H1 (cell line): ENCODE measurements around the gene RIC8A. TPM values are rescaled to one million over a fixed set of nuclear protein-coding genes. Genes with fewer than 3 reads are reported as not detected.

Experiments used
- BRCA1 ChIP-seq: IDR thresholded peaks from 2 replicates; pipeline ENCODE4 v1.6.1; 2012; ENCODE audit warnings: low read depth, low read length, improper control_type of control experiment
- CBX5 ChIP-seq: fragments of 300-800, 300-1000 bp; sonication (generic); IDR thresholded peaks from 2 replicates; pipeline ENCODE4 v1.7.1; 2016; ENCODE audit warnings: antibody characterized with exemption, low read length, low read depth
- E2F6 ChIP-seq: IDR thresholded peaks from 2 replicates; pipeline ENCODE4 v1.6.1; 2012; ENCODE audit warnings: inconsistent platforms
- EZH2 ChIP-seq: fragments of 200-600 bp; sonication (generic); IDR thresholded peaks from 2 replicates; pipeline ENCODE4 v1.7.1; 2012; ENCODE audit warnings: low read depth, mild to moderate bottlenecking, moderate library complexity, low read length, inconsistent platforms; ENCODE audit not compliant: severe bottlenecking
- GTF2F1 ChIP-seq: IDR thresholded peaks from 2 replicates; pipeline ENCODE4 v1.6.1; 2012; ENCODE audit warnings: low read depth, low read length, improper control_type of control experiment, borderline replicate concordance
- HDAC2 ChIP-seq, 2 experiments: fragments of 300-600 bp in 1 of 2; sonication (generic) in 1 of 2; IDR thresholded peaks; 2 replicates each; pipeline ENCODE4 v1.6.1; 2011 to 2012; ENCODE audit warnings: low read depth in 2 of 2, low read length in 2 of 2, mild to moderate bottlenecking in 2 of 2, moderate library complexity in 2 of 2, borderline replicate concordance in 1 of 2, inconsistent platforms in 1 of 2
- KDM1A ChIP-seq: fragments of 200-600, 300-600 bp; sonication (generic); IDR thresholded peaks from 2 replicates; pipeline ENCODE4 v1.7.1; 2016; ENCODE audit warnings: mild to moderate bottlenecking, low read length, borderline replicate concordance
- KDM4A ChIP-seq: IDR thresholded peaks from one replicate; pipeline ENCODE4 v1.7.1; 2012; ENCODE audit warnings: low read depth, mild to moderate bottlenecking, moderate library complexity, low read length, inconsistent platforms; ENCODE audit not compliant: severe bottlenecking
- POLR2A ChIP-seq, 2 experiments: IDR thresholded peaks; 1 replicate in 1 of 2; 2 replicates in 1 of 2; pipeline ENCODE4 v1.6.1; 2011; ENCODE audit warnings: low read depth in 2 of 2, low read length in 2 of 2, mild to moderate bottlenecking in 2 of 2; ENCODE audit errors: control extremely low read depth in 1 of 2
- POU5F1 ChIP-seq: IDR thresholded peaks from 2 replicates; pipeline ENCODE4 v1.6.1; 2011; ENCODE audit warnings: low read depth, mild to moderate bottlenecking, low read length, moderate library complexity
- SIX5 ChIP-seq: IDR thresholded peaks from 2 replicates; pipeline ENCODE4 v1.6.1; 2011; ENCODE audit warnings: mild to moderate bottlenecking, low read depth, low read length
- SP1 ChIP-seq: IDR thresholded peaks from 2 replicates; pipeline ENCODE4 v1.6.1; 2011; ENCODE audit warnings: low read depth, low read length
- SUZ12 ChIP-seq: fragments of 200-600 bp; sonication (generic); IDR thresholded peaks from 2 replicates; pipeline ENCODE4 v1.6.1; 2012; ENCODE audit warnings: mild to moderate bottlenecking, inconsistent platforms, low read length, moderate library complexity, mixed read lengths
- TAF7 ChIP-seq: optimal IDR thresholded peaks from 2 replicates; pipeline ENCODE3; 2011; ENCODE audit warnings: low read depth, mild to moderate bottlenecking, inconsistent platforms, low read length, moderate library complexity, borderline replicate concordance
- TBP ChIP-seq: IDR thresholded peaks from 2 replicates; pipeline ENCODE4 v1.6.1; 2011; ENCODE audit warnings: low read depth, low read length, improper control_type of control experiment
- polyA plus RNA-seq, 7 experiments: library from polyadenylated mRNA; depleted of rRNA in 3 of 7; stranded (reverse) in 5 of 7; unstranded in 2 of 7; fragments of >200 nt in 5 of 7; fragments of 200-250 nt in 2 of 7; gene quantifications; 1 replicate in 5 of 7; 2 replicates in 1 of 7; 4 replicates in 1 of 7; pipeline versions ENCODE4 v1.2.1 to v1.2.3, GENCODE V29; 2011 to 2013; ENCODE audit warnings: missing spikeins in 2 of 7, mixed read lengths in 2 of 7
- total RNA-seq: library from RNA; stranded (reverse); fragmentation: NEBNext Ultra II Directional; extraction: Animal tissue kit (Norgen Biotek cat#: 25700); gene quantifications from 2 replicates; pipeline ENCODE4 v1.2.1, GENCODE V29; 2021

RIC8A gene
- total and polyA plus RNA-seq, 2 of the 8 experiments (the other 6 are each of a cell fraction or from before 2014, with no cell fraction given), result 67.0 to 105 TPM

GRCh38 chr11:207208-207862, at the start of gene RIC8A, which contains the start of gene BET1L (continued):
- TF ChIP-seq TAF7 (no peak), EZH2 (no peak), TBP (peak; percentile 58; the same call in 1 of the 2 replicates), KDM4A (peak; percentile 78), POLR2A (IDR thresholded peaks at IDR 0.05; ENCODE audit: control extremely low read depth in 1 of 2, low read depth in 2 of 2, low read length in 2 of 2) (no peak; a peak in 1 of 3 replicates), HDAC2 (IDR thresholded peaks at IDR 0.05; ENCODE audit: borderline replicate concordance in 1 of 2, low read depth in 2 of 2, low read length in 2 of 2) (peak in 1 of 2 experiments; percentile 56; a peak in 2 of 4 replicates), KDM1A (no peak), POU5F1 (no peak), CBX5 (no peak), SIX5 (no peak), SP1 (0 out of 2 replicates have a peak, but pooled peaks have one; percentile 5), E2F6 (peak; percentile 78), SUZ12 (no peak), BRCA1 (no peak), GTF2F1 (no peak)
